ENCODE measurements around the gene PLP2. TPM values are rescaled to one million over a fixed set of nuclear protein-coding genes. Genes with fewer than 3 reads are reported as not detected.

Gene PLP2
- total and polyA plus RNA-seq, 8 donors: 42.7 to 241 (median 53.5) TPM

DNA sequence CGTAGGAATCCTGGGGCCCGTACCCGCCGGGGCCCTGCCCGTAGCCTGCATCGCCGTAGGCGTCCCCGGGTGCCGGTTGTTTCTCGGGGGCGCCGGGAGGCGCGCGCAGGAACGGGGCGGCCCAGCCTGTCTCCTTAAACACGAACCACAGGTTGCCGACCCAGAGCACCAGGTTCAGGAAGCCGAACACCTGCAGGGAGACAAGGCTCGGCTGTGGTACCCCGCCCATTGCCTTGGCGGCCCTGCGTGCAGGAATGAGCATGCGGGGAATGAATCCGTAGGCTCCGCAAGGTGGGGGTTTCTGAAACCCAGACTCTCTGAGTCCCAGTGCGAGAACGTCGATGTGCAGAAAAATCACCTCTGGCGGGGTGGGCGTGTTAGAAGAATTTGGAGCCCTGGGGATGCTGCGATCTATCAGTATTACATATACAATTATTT lies 19.9 kb downstream of the PLP2 start:
- Histone ChIP-seq H3K4me3 (peak overlapping the region; percentile 52 to 60), H3K9me3 (no peaks in the 10 kb centered on the region), H3K36me3 (no peaks in the 10 kb centered on the region), H3K27me3 (no peaks in the 10 kb centered on the region), H3K4me1 (peaks cover 0 to 9% of the 10 kb centered on the region in 2 donors), H3K27ac (peak overlapping the region; percentile 84 to 93)
- DNase-seq (no peak), ATAC-seq (peak; percentile 0)
- intact Hi-C loops (cut with DNase I): no loop called here
- TF ChIP-seq, protein P1, sequence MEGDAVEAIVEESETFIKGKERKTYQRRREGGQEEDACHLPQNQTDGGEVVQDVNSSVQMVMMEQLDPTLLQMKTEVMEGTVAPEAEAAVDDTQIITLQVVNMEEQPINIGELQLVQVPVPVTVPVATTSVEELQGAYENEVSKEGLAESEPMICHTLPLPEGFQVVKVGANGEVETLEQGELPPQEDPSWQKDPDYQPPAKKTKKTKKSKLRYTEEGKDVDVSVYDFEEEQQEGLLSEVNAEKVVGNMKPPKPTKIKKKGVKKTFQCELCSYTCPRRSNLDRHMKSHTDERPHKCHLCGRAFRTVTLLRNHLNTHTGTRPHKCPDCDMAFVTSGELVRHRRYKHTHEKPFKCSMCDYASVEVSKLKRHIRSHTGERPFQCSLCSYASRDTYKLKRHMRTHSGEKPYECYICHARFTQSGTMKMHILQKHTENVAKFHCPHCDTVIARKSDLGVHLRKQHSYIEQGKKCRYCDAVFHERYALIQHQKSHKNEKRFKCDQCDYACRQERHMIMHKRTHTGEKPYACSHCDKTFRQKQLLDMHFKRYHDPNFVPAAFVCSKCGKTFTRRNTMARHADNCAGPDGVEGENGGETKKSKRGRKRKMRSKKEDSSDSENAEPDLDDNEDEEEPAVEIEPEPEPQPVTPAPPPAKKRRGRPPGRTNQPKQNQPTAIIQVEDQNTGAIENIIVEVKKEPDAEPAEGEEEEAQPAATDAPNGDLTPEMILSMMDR (IDR thresholded peaks at IDR 0.05): no peak

DNA sequence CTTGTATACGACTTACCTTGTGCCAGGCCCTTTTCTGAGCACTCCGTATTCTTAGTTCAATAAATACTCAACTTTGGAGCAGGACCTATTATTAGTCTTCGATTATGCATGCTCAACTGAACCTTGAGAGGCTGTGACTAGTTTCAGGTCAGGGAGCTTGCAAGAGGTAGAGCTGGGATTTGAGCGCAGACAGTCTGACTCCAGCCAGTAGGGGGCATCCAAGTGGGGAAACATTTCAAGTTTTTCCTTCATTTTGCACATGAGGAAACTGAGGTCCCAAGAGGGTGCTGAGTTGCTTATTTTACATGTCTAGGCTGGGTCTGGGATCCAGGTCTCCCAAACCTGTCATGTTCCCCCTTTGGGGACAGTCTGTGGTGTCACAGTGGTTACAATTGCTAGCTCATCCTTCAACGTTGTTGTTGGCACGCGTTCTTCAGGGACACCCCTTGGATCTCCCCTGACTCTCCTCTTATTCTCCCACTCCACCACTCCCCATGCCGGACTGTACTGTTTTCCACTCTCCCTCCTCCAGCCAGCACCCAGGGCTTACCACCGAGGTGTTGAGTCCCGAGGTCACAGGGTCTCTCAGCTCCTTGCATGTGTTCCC lies 21.1 kb downstream of the PLP2 start:
- TF ChIP-seq, protein P1 (IDR thresholded peaks at IDR 0.05): peak; percentile 41 to 44
- no peak for ATAC-seq
- Histone ChIP-seq H3K4me1 (peaks cover 0 to 9% of the 10 kb centered on the region in 2 donors), H3K36me3 (no peaks in the 10 kb centered on the region), H3K27me3 (no peaks in the 10 kb centered on the region), H3K4me3 (no peak overlapping the region), H3K27ac (no peak overlapping the region), H3K9me3 (no peaks in the 10 kb centered on the region)
- no peak for DNase-seq
- intact Hi-C loops (cut with DNase I): no loop called here

DNA sequence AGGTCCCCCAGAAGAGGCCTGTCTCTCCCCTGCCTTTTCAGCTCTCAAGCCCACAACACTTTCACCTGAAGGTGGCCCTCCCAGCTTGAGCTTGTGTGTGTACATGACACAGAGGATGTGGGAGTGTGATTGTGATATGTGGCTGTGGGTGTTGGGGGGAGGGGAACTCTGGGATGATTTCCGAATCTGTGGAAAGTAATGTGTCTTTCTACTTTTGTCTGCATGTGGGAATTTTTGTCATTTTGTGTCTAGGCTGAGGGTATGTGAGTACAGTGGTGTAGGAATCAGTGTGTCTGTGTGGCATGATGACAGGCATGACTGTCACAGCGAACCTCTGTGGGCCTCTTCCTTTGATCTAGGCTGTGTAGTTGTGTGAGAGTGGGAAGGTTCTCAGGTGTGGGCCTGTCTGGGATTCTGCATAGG lies 21.9 kb downstream of the PLP2 start:
- Histone ChIP-seq H3K4me3 (no peak overlapping the region), H3K27ac (no peak overlapping the region), H3K9me3 (no peaks in the 10 kb centered on the region), H3K4me1 (peaks cover 0 to 9% of the 10 kb centered on the region in 2 donors), H3K36me3 (no peaks in the 10 kb centered on the region), H3K27me3 (no peaks in the 10 kb centered on the region)
- intact Hi-C loops (cut with DNase I): no loop called here
- TF ChIP-seq, protein P1 (IDR thresholded peaks at IDR 0.05): no peak
- ATAC-seq (no peak), DNase-seq (no peak)

DNA sequence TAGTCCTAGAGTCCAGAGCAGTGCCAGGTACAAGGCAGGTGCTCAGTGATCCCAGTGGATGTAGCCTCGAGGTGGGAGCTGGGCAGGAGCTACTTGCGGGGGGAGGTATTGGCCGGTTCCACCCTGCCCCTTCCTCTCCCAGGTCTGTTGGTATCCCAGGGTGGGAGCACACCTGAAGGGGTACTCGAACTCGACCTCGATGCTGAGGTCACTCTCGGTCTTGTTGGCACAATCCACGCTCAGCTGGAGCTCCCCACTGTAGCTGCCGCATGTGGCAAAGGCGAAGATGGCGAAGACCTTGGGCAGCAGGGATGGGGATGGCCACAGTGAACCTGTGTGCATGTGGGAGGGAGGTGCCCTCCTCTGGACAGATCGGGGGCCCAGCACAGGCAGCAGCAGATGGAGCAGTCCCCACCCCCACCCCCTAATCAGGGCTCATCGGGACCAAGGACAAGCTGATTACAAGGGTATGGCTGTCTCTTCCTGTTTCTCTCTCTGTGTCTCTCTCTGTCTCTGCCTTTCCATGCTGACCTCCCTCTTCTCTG lies 25.9 kb downstream of the PLP2 start:
- no peaks in the 10 kb centered on the region for H3K9me3 ChIP-seq
- intact Hi-C loops (cut with DNase I): no loop called here
- no peak overlapping the region for H3K27ac ChIP-seq
- no peaks in the 10 kb centered on the region for H3K27me3 ChIP-seq
- DNase-seq: no peak
- ATAC-seq: no peak
- H3K4me3 ChIP-seq: no peak overlapping the region
- no peaks in the 10 kb centered on the region for H3K36me3 ChIP-seq
- TF ChIP-seq, protein P1 (IDR thresholded peaks at IDR 0.05): no peak
- no peaks in the 10 kb centered on the region for H3K4me1 ChIP-seq

DNA sequence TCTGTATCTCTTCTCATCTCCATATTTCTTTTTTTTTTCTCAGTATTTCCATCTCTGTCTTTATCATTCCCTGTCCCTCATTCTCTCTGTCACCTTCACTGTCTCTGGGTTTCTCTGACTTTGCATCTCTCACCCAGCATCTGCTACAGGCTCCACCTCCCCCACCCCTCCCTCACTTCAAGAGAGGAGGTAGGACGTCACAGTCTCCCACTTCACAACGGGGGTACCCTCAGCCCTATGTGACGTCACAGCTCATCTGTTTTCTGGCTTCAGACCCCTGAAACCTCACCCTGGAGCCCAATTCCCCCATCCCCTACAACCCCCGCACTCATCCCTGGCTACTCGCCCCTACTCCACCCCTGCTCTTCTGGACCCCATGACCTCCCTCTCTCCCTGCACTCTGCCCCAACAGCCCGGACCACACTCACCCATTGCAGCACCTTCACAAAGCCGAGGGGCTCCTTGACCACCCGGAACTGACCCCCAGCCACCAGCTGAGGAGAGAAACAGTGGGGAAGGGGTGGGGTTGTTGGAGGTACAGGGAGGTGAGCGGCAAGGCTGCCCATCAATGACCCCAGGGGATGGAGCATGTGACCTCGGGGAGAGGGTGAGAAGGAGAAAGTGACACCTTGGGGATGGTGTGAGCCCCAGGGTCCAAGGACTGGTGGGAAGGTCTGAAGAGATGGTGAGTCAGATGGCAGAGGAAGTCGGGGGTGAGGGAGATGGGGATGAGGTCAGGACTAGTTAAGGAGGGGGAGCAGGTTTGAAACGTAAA lies 27.0 kb downstream of the PLP2 start:
- no peaks in the 10 kb centered on the region for H3K27me3 ChIP-seq
- TF ChIP-seq, protein P1 (IDR thresholded peaks at IDR 0.05): no peak
- no peaks in the 10 kb centered on the region for H3K9me3 ChIP-seq
- DNase-seq (no peak), ATAC-seq (no peak)
- intact Hi-C loops (cut with DNase I): no loop called here
- H3K4me3 ChIP-seq: no peak overlapping the region
- H3K36me3 ChIP-seq: no peaks in the 10 kb centered on the region
- H3K4me1 ChIP-seq: no peaks in the 10 kb centered on the region
- no peak overlapping the region for H3K27ac ChIP-seq

Data from left lung (tissue), 10 donors.